DND-41 (cell line): ENCODE measurements around the gene TMEFF2.

Experiments
- ATAC-seq: fragments of 200-7000 bp; cut with Tn5 transposase; 3 replicates; pipeline ENCODE4 v1.9.1; 2021; ENCODE audit warnings: low read depth; ENCODE audit not compliant: insufficient read depth
- DNase-seq: peaks from one replicate; pipeline ENCODE4 v3.0.0-alpha.2; 2020
- H2AFZ ChIP-seq: 2 replicates; pipeline ENCODE4 v1.6.0; 2012; ENCODE audit warnings: low read depth, low read length
- H3K27ac ChIP-seq: 2 replicates; pipeline ENCODE4 v1.5.1; 2012; ENCODE audit warnings: low read length, inconsistent platforms
- H3K27me3 ChIP-seq: fragments of 200-600 bp; sonication (generic); 2 replicates; pipeline ENCODE4 v1.6.0; 2012; ENCODE audit warnings: low read length, mild to moderate bottlenecking, inconsistent platforms; ENCODE audit not compliant: insufficient read depth, poor library complexity
- H3K36me3 ChIP-seq: 2 replicates; pipeline ENCODE4 v1.5.1; 2012; ENCODE audit warnings: low read length, inconsistent platforms; ENCODE audit not compliant: insufficient read depth
- H3K4me1 ChIP-seq: 2 replicates; pipeline ENCODE4 v1.5.1; 2012; ENCODE audit warnings: mild to moderate bottlenecking, low read length; ENCODE audit not compliant: insufficient read depth
- H3K4me2 ChIP-seq: 2 replicates; pipeline ENCODE4 v1.6.0; 2012; ENCODE audit warnings: mild to moderate bottlenecking, moderate library complexity, low read length, inconsistent platforms; ENCODE audit not compliant: insufficient read depth
- H3K4me3 ChIP-seq, 2 experiments: fragments of 200-600 bp in 1 of 2; shearing (Covaris generic) in 1 of 2; 2 replicates each; pipeline ENCODE4 v1.5.1; 2012 to 2016; ENCODE audit warnings: inconsistent platforms in 2 of 2, low read length in 2 of 2, mild to moderate bottlenecking in 2 of 2, low read depth in 1 of 2, moderate library complexity in 1 of 2
- H3K79me2 ChIP-seq: 2 replicates; pipeline ENCODE4 v1.6.0; 2012; ENCODE audit warnings: low read length, inconsistent platforms; ENCODE audit not compliant: insufficient read depth
- H3K9ac ChIP-seq: 2 replicates; pipeline ENCODE4 v1.6.0; 2012; ENCODE audit warnings: low read depth, mild to moderate bottlenecking, inconsistent platforms, low read length, moderate library complexity
- H3K9me3 ChIP-seq: 2 replicates; pipeline ENCODE4 v1.5.1; 2012; ENCODE audit warnings: low read length, moderate library complexity, mild to moderate bottlenecking, inconsistent platforms; ENCODE audit not compliant: insufficient read depth, severe bottlenecking
- H4K20me1 ChIP-seq: 2 replicates; pipeline ENCODE4 v1.6.0; 2012; ENCODE audit warnings: low read length; ENCODE audit not compliant: insufficient read depth
- CTCF ChIP-seq: IDR thresholded peaks from 2 replicates; pipeline ENCODE4 v1.5.1; 2012; ENCODE audit warnings: borderline replicate concordance, low read length, moderate library complexity, mild to moderate bottlenecking; ENCODE audit not compliant: poor library complexity, severe bottlenecking; ENCODE audit errors: extremely low read depth
- EZH2 ChIP-seq: IDR thresholded peaks from 3 replicates; pipeline ENCODE4 v1.6.1; 2012; ENCODE audit warnings: borderline replicate concordance, low read depth, mild to moderate bottlenecking, moderate library complexity, low read length, inconsistent platforms; ENCODE audit not compliant: severe bottlenecking

The TMEFF2 gene

GRCh38 chr2:192148241-192148619 is 46.5 kb downstream of the TMEFF2 start:
- no peak overlapping the region for H3K9ac ChIP-seq
- H3K79me2 ChIP-seq, result no peaks in the 10 kb centered on the region
- H3K36me3 ChIP-seq, result no peaks in the 10 kb centered on the region
- H3K4me1 ChIP-seq, result no peaks in the 10 kb centered on the region
- no peak overlapping the region for H3K4me3 ChIP-seq
- H3K9me3 ChIP-seq, result no peaks in the 10 kb centered on the region
- TF ChIP-seq EZH2 (no peak), CTCF (no peak)
- H3K27ac ChIP-seq, result no peak overlapping the region
- no peak for DNase-seq
- no peak overlapping the region for H2AFZ ChIP-seq
- H3K4me2 ChIP-seq, result no peak overlapping the region
- ATAC-seq, result no peak
- H4K20me1 ChIP-seq, result no peaks in the 10 kb centered on the region
- H3K27me3 ChIP-seq, result peaks cover 7% of the 10 kb centered on the region

- Histone ChIP-seq H3K27ac (no peak overlapping the region), H3K27me3 (peaks cover 7% of the 10 kb centered on the region), H3K4me2 (no peak overlapping the region), H3K9me3 (no peaks in the 10 kb centered on the region), H3K79me2 (no peaks in the 10 kb centered on the region), H3K4me3 (no peak overlapping the region), H3K36me3 (no peaks in the 10 kb centered on the region), H3K9ac (no peak overlapping the region), H4K20me1 (no peaks in the 10 kb centered on the region), H3K4me1 (no peaks in the 10 kb centered on the region), H2AFZ (no peak overlapping the region)
- ATAC-seq (no peak), DNase-seq (no peak)
- TF ChIP-seq EZH2, result no peak
- no peak for TF ChIP-seq CTCF
These were observed 48.4 kb downstream of the TMEFF2 start for GRCh38 chr2:192146069-192147015.

GRCh38 chr2:192145496-192145895 is 49.2 kb downstream of the TMEFF2 start:
- DNase-seq (no peak), ATAC-seq (no peak)
- Histone ChIP-seq H3K9ac (no peak overlapping the region), H3K27ac (no peak overlapping the region), H3K4me1 (no peaks in the 10 kb centered on the region), H3K79me2 (no peaks in the 10 kb centered on the region), H3K36me3 (no peaks in the 10 kb centered on the region), H2AFZ (no peak overlapping the region), H3K27me3 (peaks cover 7% of the 10 kb centered on the region), H3K4me3 (no peak overlapping the region), H3K4me2 (no peak overlapping the region), H3K9me3 (no peaks in the 10 kb centered on the region), H4K20me1 (no peaks in the 10 kb centered on the region)
- no peak for TF ChIP-seq EZH2
- TF ChIP-seq CTCF, result no peak
